K562 (cell line): ENCODE measurements around the gene NUTF2. TPM values are rescaled to one million over a fixed set of nuclear protein-coding genes. Genes with fewer than 3 reads are reported as not detected.
A peak's percentile ranks its signal among the peaks of the same experiment; 100 is the strongest.

ENCODE experiments used
- ATAC-seq: fragments of 200-7000 bp; cut with Tn5 transposase; 3 replicates; pipeline ENCODE4 v1.9.1; 2020; ENCODE audit warnings: moderate library complexity
- BruUV-seq: library from RNA; stranded (reverse); fragments of 400-500 nt; replicated peaks from 2 replicates; lab custom pipeline; 2021; lab: Mats Ljungman, UMichigan
- CTCF ChIA-PET: fragments of 300-600 bp; formaldehyde crosslinking; extraction: SDS; loops from one replicate; lab custom pipeline; 2021; ENCODE audit warnings: low intra/inter-chr PET ratio; lab: Yijun Ruan, JAX
- POLR2A ChIA-PET: fragments of 300-600, 350-650 bp; sonication (Branson Sonifier 250); formaldehyde crosslinking; extraction: SDS; loops from one replicate; lab custom pipeline; 2021; ENCODE audit warnings: antibody characterized with exemption, inconsistent platforms; lab: Yijun Ruan, JAX
- DNase-seq, 4 experiments: peaks; one replicate each; pipeline versions ENCODE4 v3.0.0 to v3.0.0-alpha.2; 2011 to 2018; ENCODE audit warnings: low spot score in 3 of 4, mixed read lengths in 3 of 4; ENCODE audit errors: extremely low read depth in 1 of 4
- FAIRE-seq: peaks from 2 replicates; lab custom pipeline; 2011; peaks lifted over from hg19 to GRCh38; lab: Jason Lieb, UNC
- H2AFZ ChIP-seq: 2 replicates; pipeline ENCODE4 v1.6.0; 2011; ENCODE audit warnings: low read depth, low read length, control low read depth, inconsistent platforms
- H3K27ac ChIP-seq: fragments of 200-600 bp; 3 replicates; pipeline ENCODE4 v1.8.0; 2011; ENCODE audit warnings: low read depth, mild to moderate bottlenecking, control low read depth, inconsistent platforms, low read length, moderate library complexity, mixed read lengths; ENCODE audit errors: extremely low read depth
- H3K27me3 ChIP-seq, 2 experiments: fragments of 300-600 bp in 1 of 2; 2 replicates in 1 of 2; 3 replicates in 1 of 2; pipeline versions ENCODE4 v1.6.0 to v1.8.0; 2011; ENCODE audit warnings: inconsistent platforms in 2 of 2, low read length in 2 of 2, mild to moderate bottlenecking in 1 of 2, mixed read lengths in 1 of 2, moderate library complexity in 1 of 2; ENCODE audit not compliant: control insufficient read depth in 2 of 2, insufficient read depth in 2 of 2
- H3K36me3 ChIP-seq: fragments of 300-600 bp; 3 replicates; pipeline ENCODE4 v1.8.0; 2011; ENCODE audit warnings: mild to moderate bottlenecking, low read length, inconsistent platforms; ENCODE audit not compliant: control insufficient read depth, insufficient read depth
- H3K4me1 ChIP-seq, 2 experiments: fragments of 200-600 bp in 1 of 2; replicated peaks in 1 of 2; 2 replicates in 1 of 2; 3 replicates in 1 of 2; pipeline versions ENCODE4 v1.5.1 to v1.8.0; 2011; ENCODE audit warnings: inconsistent platforms in 2 of 2, low read length in 2 of 2, mild to moderate bottlenecking in 1 of 2, mixed read lengths in 1 of 2, moderate library complexity in 1 of 2; ENCODE audit not compliant: control insufficient read depth in 2 of 2, insufficient read depth in 2 of 2
- H3K4me2 ChIP-seq: 2 replicates; pipeline ENCODE4 v1.6.1; 2011; ENCODE audit warnings: low read length, control low read depth, inconsistent platforms, mixed read lengths; ENCODE audit not compliant: insufficient read depth
- H3K4me3 ChIP-seq: fragments of 200-600 bp; sonication (generic), shearing (Covaris generic); 2 replicates; pipeline ENCODE4 v1.5.1; 2016; ENCODE audit warnings: control low read depth, inconsistent platforms
- H3K79me2 ChIP-seq: fragments of 200-600 bp; 3 replicates; pipeline ENCODE4 v1.8.0; 2011; ENCODE audit warnings: low read length, inconsistent platforms; ENCODE audit not compliant: control insufficient read depth, insufficient read depth
- H3K9ac ChIP-seq, 2 experiments: 2 replicates each; pipeline versions ENCODE4 v1.6.0 to v1.6.1; 2011; ENCODE audit warnings: low read depth in 2 of 2, low read length in 2 of 2, control low read depth in 1 of 2, inconsistent platforms in 1 of 2, mild to moderate bottlenecking in 1 of 2, mixed read lengths in 1 of 2; ENCODE audit not compliant: insufficient read depth in 1 of 2
- H3K9me1 ChIP-seq: one replicate; pipeline ENCODE4 v1.6.0; 2011; ENCODE audit warnings: inconsistent platforms, mild to moderate bottlenecking, low read length, moderate library complexity; ENCODE audit not compliant: control insufficient read depth, insufficient read depth
- H3K9me3 ChIP-seq: replicated peaks from 2 replicates; pipeline ENCODE4 v1.5.1; 2011; ENCODE audit warnings: low read depth, low read length, inconsistent platforms; ENCODE audit not compliant: control insufficient read depth, insufficient read depth
- H4K20me1 ChIP-seq: replicated peaks from 2 replicates; pipeline ENCODE4 v1.6.1; 2011; ENCODE audit warnings: low read length, inconsistent platforms, mixed read lengths; ENCODE audit not compliant: control insufficient read depth, insufficient read depth
- CBX2 ChIP-seq: fragments of 200-600 bp; sonication (generic); IDR thresholded peaks from one replicate; pipeline ENCODE4 v1.6.1; 2012; ENCODE audit warnings: mild to moderate bottlenecking, low read length, inconsistent platforms; ENCODE audit not compliant: insufficient read depth, poor library complexity, severe bottlenecking
- ZBTB1 ChIP-seq: sonication (generic); formaldehyde crosslinking; IDR thresholded peaks from 2 replicates; pipeline ENCODE4 v1.8.1; 2023; ENCODE audit warnings: missing genetic modification reagents, low read depth, mild to moderate bottlenecking, borderline replicate concordance
- WGBS: fragments of 100-300 bp; shearing (Covaris generic); methylation state at CpG from one replicate; pipeline ENCODE4 v1.1.6; 2016; ENCODE audit warnings: low coverage, mixed read lengths; ENCODE audit not compliant: insufficient coverage; ENCODE audit errors: missing lambda C conversion rate; 5-methylcytosine and 5-hydroxymethylcytosine counted together
- in situ Hi-C: fragments of 300-500 bp; cut with MboI; formaldehyde crosslinking; loops from 4 replicates; pipeline ENCODE4 v1.15.0; 2018; ENCODE audit warnings: inconsistent platforms, mixed read lengths
- intact Hi-C: fragments of 100-400 bp; cut with micrococcal nuclease; formaldehyde crosslinking; loops from 2 replicates; pipeline ENCODE4 v1.14.2; 2022
- polyA plus RNA-seq, 8 experiments: library from polyadenylated mRNA; depleted of rRNA in 4 of 8; stranded (reverse) in 5 of 8; unstranded in 3 of 8; fragments of >200 nt; fragmentation: Nextera tagmentation in 2 of 8; fragmentation: Illumina TruSeq in 1 of 8; extraction: Ambion mirVana in 2 of 8; extraction: Trizol in 1 of 8; gene quantifications; 2 replicates each; pipeline versions ENCODE4 v1.2.1 to v1.2.3, GENCODE V29; 2011 to 2014; ENCODE audit warnings: inconsistent platforms in 1 of 8, missing spikeins in 1 of 8
- total RNA-seq, 7 experiments: library from RNA; depleted of rRNA in 6 of 7; stranded (reverse); fragments of >200 nt in 6 of 7; fragmentation: Illumina TruSeq in 2 of 7; extraction: Trizol in 2 of 7; gene quantifications; 2 replicates each; pipeline versions ENCODE4 v1.2.1 to v1.2.3, GENCODE V29; 2011 to 2021; ENCODE audit warnings: low replicate concordance in 1 of 7
- TF ChIP-seq, protein P1 (sequence below): fragments of 200-800 bp; sonication (Bioruptor generic); IDR thresholded peaks from 2 replicates; pipeline ENCODE4 v1.6.1; 2017; ENCODE audit warnings: missing genetic modification characterization, missing compliant biosample characterization
- TF ChIP-seq, protein P2 (sequence below), 2 experiments: fragments of 200-800 bp in 1 of 2; sonication (Bioruptor generic) in 1 of 2; sonication (generic) in 1 of 2; formaldehyde crosslinking in 1 of 2; IDR thresholded peaks in 1 of 2; conservative IDR thresholded peaks in 1 of 2; 2 replicates each; pipeline versions ENCODE4 v1.5.0 to v1.6.1; 2016 to 2020; ENCODE audit warnings: missing compliant biosample characterization in 1 of 2, missing genetic modification characterization in 1 of 2, missing genetic modification reagents in 1 of 2

Gene NUTF2
- total and polyA plus RNA-seq, 9 of the 15 experiments (the other 6 are each of a cell fraction or from before 2014, with no cell fraction given) = 106 to 248 (median 147) TPM

DNA sequence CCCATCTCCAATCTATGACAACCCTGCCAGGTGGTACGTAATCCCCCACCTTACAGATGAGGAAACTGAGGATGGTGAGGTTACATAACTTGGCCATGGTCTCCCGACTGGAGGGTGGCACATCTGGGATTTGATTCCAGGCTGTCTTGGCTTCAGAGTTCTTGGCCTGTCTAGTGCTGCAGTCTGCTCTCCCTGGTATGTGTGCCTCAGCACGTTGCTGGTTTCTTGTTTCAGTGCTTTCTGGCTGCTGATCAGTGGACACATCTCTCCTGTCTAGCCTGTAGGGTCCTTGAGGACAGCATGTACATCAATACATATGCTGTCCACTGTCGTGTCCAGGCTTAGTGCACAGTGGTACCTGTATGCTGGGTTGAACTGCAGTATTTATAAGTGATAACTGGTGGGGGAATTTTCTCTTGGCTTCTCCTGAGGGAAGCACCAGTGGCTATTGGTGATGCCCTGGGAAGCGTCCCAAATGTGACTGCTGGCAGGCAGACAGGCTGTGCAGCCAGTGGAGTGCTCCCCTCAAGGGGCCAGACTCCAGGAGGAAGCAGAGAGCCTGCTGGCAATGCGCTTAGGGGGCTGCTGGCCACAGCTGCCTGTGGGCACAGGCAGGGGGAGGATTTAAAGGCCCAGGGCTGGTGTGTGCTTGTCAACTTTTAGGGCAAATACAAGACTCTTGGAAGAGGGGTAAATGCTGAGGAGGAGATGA, 70.6 kb downstream of the NUTF2 start:
- no peak for FAIRE-seq
- DNase-seq = no peak
- peak overlapping the region; percentile 56; the same call in 2 of the 3 replicates for H3K27ac ChIP-seq
- no peaks in the 10 kb centered on the region for H3K79me2 ChIP-seq
- no peaks in the 10 kb centered on the region for H3K36me3 ChIP-seq
- no peaks in the 10 kb centered on the region for H3K27me3 ChIP-seq
- peaks cover 18% of the 10 kb centered on the region for H4K20me1 ChIP-seq
- 57% methylated on average over 6 of the region's 6 CpGs for WGBS
- ATAC-seq = no peak; the same call in 2 of the 3 replicates
- H3K4me1 ChIP-seq = peaks cover 15 to 25% of the 10 kb centered on the region in 2 experiments
- ChIA-PET CTCF (interaction anchor here (0.7 kb wide), 1 partner anchor 34 kb away, joined by 4 read pairs; no protein-coding TSS in a partner anchor), POLR2A (interaction anchor here (0.8 to 1.3 kb wide), 3 partner anchors 13 to 27 kb away, joined by 3 to 8 read pairs (median 4); no protein-coding TSS in a partner anchor)
- H2AFZ ChIP-seq = no peak overlapping the region; the same call in 1 of the 2 replicates
- H3K4me3 ChIP-seq = no peak overlapping the region
- H3K9me1 ChIP-seq = peaks cover 6% of the 10 kb centered on the region
- intact Hi-C loops (no loop called here), in situ Hi-C loops (no loop called here)
- peak overlapping the region; percentile 3; the same call in 1 of the 2 replicates for H3K4me2 ChIP-seq
- no TSS peak for BruUV-seq
- H3K9me3 ChIP-seq = no peaks in the 10 kb centered on the region
- H3K9ac ChIP-seq = peak overlapping the region; percentile 18 to 23; a peak in 1 of 4 replicates
- 0 out of 2 replicates have a peak, but pooled peaks have one; percentile 19 for TF ChIP-seq ZBTB1 (CRISPR knock-in tag)
- TF ChIP-seq CBX2 = no peak
- TF ChIP-seq, protein P1, sequence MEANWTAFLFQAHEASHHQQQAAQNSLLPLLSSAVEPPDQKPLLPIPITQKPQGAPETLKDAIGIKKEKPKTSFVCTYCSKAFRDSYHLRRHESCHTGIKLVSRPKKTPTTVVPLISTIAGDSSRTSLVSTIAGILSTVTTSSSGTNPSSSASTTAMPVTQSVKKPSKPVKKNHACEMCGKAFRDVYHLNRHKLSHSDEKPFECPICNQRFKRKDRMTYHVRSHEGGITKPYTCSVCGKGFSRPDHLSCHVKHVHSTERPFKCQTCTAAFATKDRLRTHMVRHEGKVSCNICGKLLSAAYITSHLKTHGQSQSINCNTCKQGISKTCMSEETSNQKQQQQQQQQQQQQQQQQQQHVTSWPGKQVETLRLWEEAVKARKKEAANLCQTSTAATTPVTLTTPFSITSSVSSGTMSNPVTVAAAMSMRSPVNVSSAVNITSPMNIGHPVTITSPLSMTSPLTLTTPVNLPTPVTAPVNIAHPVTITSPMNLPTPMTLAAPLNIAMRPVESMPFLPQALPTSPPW = 0 out of 2 replicates have a peak, but pooled peaks have one; percentile 17
- TF ChIP-seq, protein P2, sequence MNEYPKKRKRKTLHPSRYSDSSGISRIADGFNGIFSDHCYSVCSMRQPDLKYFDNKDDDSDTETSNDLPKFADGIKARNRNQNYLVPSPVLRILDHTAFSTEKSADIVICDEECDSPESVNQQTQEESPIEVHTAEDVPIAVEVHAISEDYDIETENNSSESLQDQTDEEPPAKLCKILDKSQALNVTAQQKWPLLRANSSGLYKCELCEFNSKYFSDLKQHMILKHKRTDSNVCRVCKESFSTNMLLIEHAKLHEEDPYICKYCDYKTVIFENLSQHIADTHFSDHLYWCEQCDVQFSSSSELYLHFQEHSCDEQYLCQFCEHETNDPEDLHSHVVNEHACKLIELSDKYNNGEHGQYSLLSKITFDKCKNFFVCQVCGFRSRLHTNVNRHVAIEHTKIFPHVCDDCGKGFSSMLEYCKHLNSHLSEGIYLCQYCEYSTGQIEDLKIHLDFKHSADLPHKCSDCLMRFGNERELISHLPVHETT (CRISPR knock-in tag; conservative IDR thresholded peaks at IDR 0.05 in 1 of 2, IDR thresholded peaks at IDR 0.05 in 1 of 2) = 0 out of 4 replicates have a peak, but pooled peaks of 1 of the 2 experiments have one; percentile 40
